Measurements from ENCODE around the gene ZCCHC17. TPM values are rescaled to one million over a fixed set of nuclear protein-coding genes. Genes with fewer than 3 reads are reported as not detected.

Gene ZCCHC17
- total RNA-seq, 1 experiment from 2014 or later = 42.0 TPM

GRCh38 chr1:31413405-31414001 is 116.7 kb downstream of the ZCCHC17 start (continued):
- TF ChIP-seq, protein P1, sequence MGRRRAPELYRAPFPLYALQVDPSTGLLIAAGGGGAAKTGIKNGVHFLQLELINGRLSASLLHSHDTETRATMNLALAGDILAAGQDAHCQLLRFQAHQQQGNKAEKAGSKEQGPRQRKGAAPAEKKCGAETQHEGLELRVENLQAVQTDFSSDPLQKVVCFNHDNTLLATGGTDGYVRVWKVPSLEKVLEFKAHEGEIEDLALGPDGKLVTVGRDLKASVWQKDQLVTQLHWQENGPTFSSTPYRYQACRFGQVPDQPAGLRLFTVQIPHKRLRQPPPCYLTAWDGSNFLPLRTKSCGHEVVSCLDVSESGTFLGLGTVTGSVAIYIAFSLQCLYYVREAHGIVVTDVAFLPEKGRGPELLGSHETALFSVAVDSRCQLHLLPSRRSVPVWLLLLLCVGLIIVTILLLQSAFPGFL (CRISPR knock-in tag; IDR thresholded peaks at IDR 0.05; ENCODE audit: borderline replicate concordance) = no peak
- 0 out of 2 replicates have a peak, but pooled peaks have one; percentile 12 for TF ChIP-seq MYBL2 (CRISPR knock-in tag; IDR thresholded peaks at IDR 0.05)
- TF ChIP-seq, protein P2, sequence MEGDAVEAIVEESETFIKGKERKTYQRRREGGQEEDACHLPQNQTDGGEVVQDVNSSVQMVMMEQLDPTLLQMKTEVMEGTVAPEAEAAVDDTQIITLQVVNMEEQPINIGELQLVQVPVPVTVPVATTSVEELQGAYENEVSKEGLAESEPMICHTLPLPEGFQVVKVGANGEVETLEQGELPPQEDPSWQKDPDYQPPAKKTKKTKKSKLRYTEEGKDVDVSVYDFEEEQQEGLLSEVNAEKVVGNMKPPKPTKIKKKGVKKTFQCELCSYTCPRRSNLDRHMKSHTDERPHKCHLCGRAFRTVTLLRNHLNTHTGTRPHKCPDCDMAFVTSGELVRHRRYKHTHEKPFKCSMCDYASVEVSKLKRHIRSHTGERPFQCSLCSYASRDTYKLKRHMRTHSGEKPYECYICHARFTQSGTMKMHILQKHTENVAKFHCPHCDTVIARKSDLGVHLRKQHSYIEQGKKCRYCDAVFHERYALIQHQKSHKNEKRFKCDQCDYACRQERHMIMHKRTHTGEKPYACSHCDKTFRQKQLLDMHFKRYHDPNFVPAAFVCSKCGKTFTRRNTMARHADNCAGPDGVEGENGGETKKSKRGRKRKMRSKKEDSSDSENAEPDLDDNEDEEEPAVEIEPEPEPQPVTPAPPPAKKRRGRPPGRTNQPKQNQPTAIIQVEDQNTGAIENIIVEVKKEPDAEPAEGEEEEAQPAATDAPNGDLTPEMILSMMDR (IDR thresholded peaks at IDR 0.05) = no peak
- no peak for TF ChIP-seq FOXP4 (CRISPR knock-in tag; IDR thresholded peaks at IDR 0.05)
- TF ChIP-seq RORB (CRISPR knock-in tag; IDR thresholded peaks at IDR 0.05) = no peak
- TF ChIP-seq E2F5 (CRISPR knock-in tag; IDR thresholded peaks at IDR 0.05) = no peak
- TF ChIP-seq ZNF232 (CRISPR knock-in tag; IDR thresholded peaks at IDR 0.05) = 0 out of 2 replicates have a peak, but pooled peaks have one; percentile 2
- no peak for TF ChIP-seq GRHL2 (CRISPR knock-in tag; IDR thresholded peaks at IDR 0.05; ENCODE audit: insufficient replicate concordance, severe bottlenecking)
- TF ChIP-seq SMAD3 (CRISPR knock-in tag; IDR thresholded peaks at IDR 0.05; ENCODE audit: borderline replicate concordance) = no peak
- no peak for TF ChIP-seq ELF4 (CRISPR knock-in tag; IDR thresholded peaks at IDR 0.05; ENCODE audit: low read depth)
- TF ChIP-seq, protein P3, sequence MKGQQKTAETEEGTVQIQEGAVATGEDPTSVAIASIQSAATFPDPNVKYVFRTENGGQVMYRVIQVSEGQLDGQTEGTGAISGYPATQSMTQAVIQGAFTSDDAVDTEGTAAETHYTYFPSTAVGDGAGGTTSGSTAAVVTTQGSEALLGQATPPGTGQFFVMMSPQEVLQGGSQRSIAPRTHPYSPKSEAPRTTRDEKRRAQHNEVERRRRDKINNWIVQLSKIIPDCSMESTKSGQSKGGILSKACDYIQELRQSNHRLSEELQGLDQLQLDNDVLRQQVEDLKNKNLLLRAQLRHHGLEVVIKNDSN (CRISPR knock-in tag; IDR thresholded peaks at IDR 0.05) = no peak
- no peak for TF ChIP-seq TEAD1 (CRISPR knock-in tag; IDR thresholded peaks at IDR 0.05)
- no peak for TF ChIP-seq CREM (CRISPR knock-in tag; IDR thresholded peaks at IDR 0.05)
- TF ChIP-seq GTF2I (CRISPR knock-in tag; conservative IDR thresholded peaks at IDR 0.05) = no peak
- no peak for TF ChIP-seq CREB1 (CRISPR knock-in tag; IDR thresholded peaks at IDR 0.05)
- TF ChIP-seq JUN (CRISPR knock-in tag; IDR thresholded peaks at IDR 0.05) = no peak
- no peak for TF ChIP-seq ZNF423 (CRISPR knock-in tag; IDR thresholded peaks at IDR 0.05)
- TF ChIP-seq AR (CRISPR knock-in tag; IDR thresholded peaks at IDR 0.05) = no peak
- no peak for TF ChIP-seq ATF1 (CRISPR knock-in tag; IDR thresholded peaks at IDR 0.05)
- TF ChIP-seq ZBTB21 (CRISPR knock-in tag; IDR thresholded peaks at IDR 0.05; ENCODE audit: borderline replicate concordance) = no peak
- no peak for TF ChIP-seq ZNF425 (CRISPR knock-in tag; conservative IDR thresholded peaks at IDR 0.05)
- TF ChIP-seq IRF1 (CRISPR knock-in tag; IDR thresholded peaks at IDR 0.05) = no peak
- TF ChIP-seq NR1H2 (CRISPR knock-in tag; IDR thresholded peaks at IDR 0.05) = no peak
- no peak for TF ChIP-seq SOX15 (CRISPR knock-in tag; IDR thresholded peaks at IDR 0.05)

All from WTC11 (cell line).